HUES48 (cell line): Measurements from ENCODE around the gene ZNF358.

ENCODE experiments used
- H3K27ac ChIP-seq: one replicate; pipeline ENCODE4 v1.7.0; 2013; ENCODE audit warnings: low read depth, low read length, inconsistent platforms
- H3K27me3 ChIP-seq: 2 replicates; pipeline ENCODE4 v1.6.1; 2013; ENCODE audit warnings: mild to moderate bottlenecking, low read length; ENCODE audit not compliant: control insufficient read depth, insufficient read depth
- H3K36me3 ChIP-seq: 2 replicates; pipeline ENCODE4 v1.6.1; 2013; ENCODE audit warnings: low read length; ENCODE audit not compliant: control insufficient read depth, insufficient read depth
- H3K4me1 ChIP-seq: 2 replicates; pipeline ENCODE4 v1.6.1; 2013; ENCODE audit warnings: mild to moderate bottlenecking, low read length; ENCODE audit not compliant: control insufficient read depth, insufficient read depth
- H3K4me3 ChIP-seq: 2 replicates; pipeline ENCODE4 v1.5.1; 2013; ENCODE audit warnings: mild to moderate bottlenecking, low read depth, low read length
- H3K9ac ChIP-seq: 2 replicates; pipeline ENCODE4 v1.6.1; 2013; ENCODE audit warnings: mild to moderate bottlenecking, low read depth, low read length, moderate library complexity
- H3K9me3 ChIP-seq: 2 replicates; pipeline ENCODE4 v1.6.1; 2013; ENCODE audit warnings: low read length; ENCODE audit not compliant: control insufficient read depth, insufficient read depth

Gene ZNF358

DNA sequence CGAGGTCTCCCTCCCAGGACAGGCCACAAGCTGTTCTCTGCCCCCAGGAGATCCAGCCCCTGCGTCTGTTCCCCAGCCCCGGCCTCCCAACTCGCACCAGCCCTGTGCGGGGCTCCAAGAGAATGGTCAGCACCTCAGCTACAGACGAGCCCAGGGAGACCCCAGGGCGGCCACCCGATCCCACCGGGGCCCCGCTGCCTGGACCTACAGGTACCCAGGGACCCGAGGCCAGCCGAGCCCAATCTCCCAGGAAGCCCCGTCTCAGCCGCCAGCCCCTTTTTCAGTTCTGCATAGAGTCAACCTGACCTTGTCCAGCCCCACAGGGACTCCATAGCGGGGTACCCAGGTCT is 25.5 kb downstream of the ZNF358 start:
- Histone ChIP-seq H3K27ac (no peak overlapping the region), H3K4me1 (no peaks in the 10 kb centered on the region), H3K36me3 (peaks cover 52% of the 10 kb centered on the region), H3K9ac (no peak overlapping the region), H3K9me3 (no peaks in the 10 kb centered on the region), H3K4me3 (no peak overlapping the region), H3K27me3 (no peaks in the 10 kb centered on the region)

- no peaks in the 10 kb centered on the region for H3K4me1 ChIP-seq
- H3K27me3 ChIP-seq = no peaks in the 10 kb centered on the region
- no peak overlapping the region for H3K9ac ChIP-seq
- H3K27ac ChIP-seq = no peak overlapping the region
- H3K4me3 ChIP-seq = no peak overlapping the region
- H3K36me3 ChIP-seq = peaks cover 50% of the 10 kb centered on the region
- H3K9me3 ChIP-seq = no peaks in the 10 kb centered on the region
Observed at GRCh38 chr19:7541828-7542443, 26.0 kb downstream of the ZNF358 start.

DNA sequence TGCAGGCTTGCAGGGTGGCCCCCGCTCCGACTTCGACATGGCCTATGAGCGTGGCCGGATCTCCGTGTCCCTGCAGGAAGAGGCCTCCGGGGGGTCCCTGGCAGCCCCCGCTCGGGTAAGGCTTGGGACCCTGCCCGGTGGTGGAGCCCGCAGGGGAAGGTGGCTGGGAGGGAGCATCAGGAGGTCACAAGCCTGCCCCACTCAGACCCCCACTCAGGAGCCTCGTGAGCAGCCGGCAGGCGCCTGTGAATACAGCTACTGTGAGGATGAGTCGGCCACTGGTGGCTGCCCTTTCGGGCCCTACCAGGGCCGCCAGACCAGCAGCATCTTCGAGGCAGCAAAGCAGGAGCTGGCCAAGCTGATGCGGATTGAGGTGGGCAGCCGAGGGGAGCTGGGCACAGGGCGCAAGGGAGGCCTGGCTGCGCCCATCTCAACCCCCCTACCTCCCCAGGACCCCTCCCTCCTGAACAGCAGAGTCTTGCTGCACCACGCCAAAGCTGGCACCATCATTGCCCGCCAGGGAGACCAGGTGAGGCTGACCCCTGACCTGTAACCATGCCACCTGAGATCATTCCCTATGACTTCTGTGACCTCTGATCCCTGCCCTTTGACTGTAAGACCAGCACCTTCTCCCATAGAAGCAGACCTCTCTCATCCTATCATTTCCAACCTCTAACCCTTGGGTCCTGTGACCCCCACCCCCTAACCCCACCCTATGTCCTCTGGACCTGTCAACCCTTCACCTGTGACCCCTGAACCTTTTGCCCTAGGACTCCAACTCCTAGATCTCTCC is 26.8 kb downstream of the ZNF358 start:
- Histone ChIP-seq H3K9ac (no peak overlapping the region), H3K4me1 (no peaks in the 10 kb centered on the region), H3K4me3 (no peak overlapping the region), H3K9me3 (no peaks in the 10 kb centered on the region), H3K27me3 (no peaks in the 10 kb centered on the region), H3K27ac (no peak overlapping the region), H3K36me3 (peaks cover 44% of the 10 kb centered on the region)

- no peak overlapping the region for H3K4me3 ChIP-seq
- H3K4me1 ChIP-seq = no peaks in the 10 kb centered on the region
- H3K36me3 ChIP-seq = peaks cover 32% of the 10 kb centered on the region
- no peaks in the 10 kb centered on the region for H3K27me3 ChIP-seq
- no peaks in the 10 kb centered on the region for H3K9me3 ChIP-seq
- no peak overlapping the region for H3K27ac ChIP-seq
- H3K9ac ChIP-seq = no peak overlapping the region
Observed at GRCh38 chr19:7544626-7545025, 28.7 kb downstream of the ZNF358 start.

GRCh38 chr19:7545300-7545699 is 29.4 kb downstream of the ZNF358 start:
- Histone ChIP-seq H3K27me3 (no peaks in the 10 kb centered on the region), H3K36me3 (peaks cover 28% of the 10 kb centered on the region), H3K9ac (no peak overlapping the region), H3K27ac (no peak overlapping the region), H3K4me3 (no peak overlapping the region), H3K4me1 (0 out of 2 replicates have a peak, but pooled peaks cover under 1% of the 10 kb centered on the region), H3K9me3 (no peaks in the 10 kb centered on the region)

DNA sequence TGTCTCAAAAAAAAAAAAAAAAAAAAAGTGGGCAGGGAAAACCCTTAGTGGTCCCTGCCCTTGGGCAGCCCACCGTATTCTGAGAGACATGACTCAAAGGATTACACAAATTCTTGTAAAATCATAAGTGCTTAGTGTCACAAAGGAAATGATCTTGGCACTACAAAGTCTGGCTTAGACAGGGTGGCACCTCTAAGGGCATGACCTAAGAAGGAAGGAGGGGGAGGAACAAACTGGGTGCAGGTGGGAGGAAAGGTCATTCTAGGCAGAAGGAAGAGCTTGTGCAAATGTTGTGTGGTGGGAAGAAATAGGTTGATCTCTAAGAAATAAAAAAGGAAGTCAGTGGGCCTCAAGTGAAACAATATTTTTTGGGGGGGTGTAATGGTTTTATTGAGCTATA is 30.0 kb downstream of the ZNF358 start:
- Histone ChIP-seq H3K9ac (no peak overlapping the region), H3K4me1 (0 out of 2 replicates have a peak, but pooled peaks cover 6% of the 10 kb centered on the region), H3K9me3 (no peaks in the 10 kb centered on the region)

DNA sequence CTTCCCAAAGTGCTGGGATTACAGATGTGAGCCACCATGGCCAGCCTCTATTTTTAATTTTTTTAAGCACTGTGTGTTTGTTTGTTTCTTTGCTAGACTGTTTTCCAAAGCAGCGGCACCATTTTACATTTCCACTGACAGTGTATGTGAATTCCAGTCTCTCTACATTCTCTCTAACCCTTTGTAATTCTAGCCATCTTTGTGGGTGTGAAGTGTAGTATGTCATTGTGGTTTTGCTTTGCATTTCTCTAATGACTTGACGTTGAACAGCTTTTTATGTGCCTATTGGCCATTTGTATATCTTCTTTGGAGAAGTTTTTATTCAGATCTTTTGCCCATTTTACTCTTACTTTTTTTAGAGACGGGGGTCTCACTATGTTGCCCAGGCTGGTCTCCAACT is 31.3 kb downstream of the ZNF358 start:
- Histone ChIP-seq H3K36me3 (peaks cover 18% of the 10 kb centered on the region), H3K27me3 (no peaks in the 10 kb centered on the region), H3K27ac (no peak overlapping the region), H3K9ac (no peak overlapping the region), H3K4me3 (no peak overlapping the region), H3K4me1 (0 out of 2 replicates have a peak, but pooled peaks cover 6% of the 10 kb centered on the region), H3K9me3 (no peaks in the 10 kb centered on the region)

More for the DNA sequence above, 30.0 kb downstream of the ZNF358 start:
- no peaks in the 10 kb centered on the region for H3K27me3 ChIP-seq
- no peak overlapping the region for H3K27ac ChIP-seq
- peaks cover 26% of the 10 kb centered on the region for H3K36me3 ChIP-seq
- H3K4me3 ChIP-seq = no peak overlapping the region

GRCh38 chr19:7549429-7550148 is 33.7 kb downstream of the ZNF358 start:
- H3K27ac ChIP-seq = no peak overlapping the region
- no peak overlapping the region for H3K4me3 ChIP-seq
- no peaks in the 10 kb centered on the region for H3K9me3 ChIP-seq
- no peak overlapping the region for H3K9ac ChIP-seq
- no peaks in the 10 kb centered on the region for H3K27me3 ChIP-seq
- H3K4me1 ChIP-seq = 0 out of 2 replicates have a peak, but pooled peaks cover 6% of the 10 kb centered on the region
- peaks cover 14% of the 10 kb centered on the region for H3K36me3 ChIP-seq

DNA sequence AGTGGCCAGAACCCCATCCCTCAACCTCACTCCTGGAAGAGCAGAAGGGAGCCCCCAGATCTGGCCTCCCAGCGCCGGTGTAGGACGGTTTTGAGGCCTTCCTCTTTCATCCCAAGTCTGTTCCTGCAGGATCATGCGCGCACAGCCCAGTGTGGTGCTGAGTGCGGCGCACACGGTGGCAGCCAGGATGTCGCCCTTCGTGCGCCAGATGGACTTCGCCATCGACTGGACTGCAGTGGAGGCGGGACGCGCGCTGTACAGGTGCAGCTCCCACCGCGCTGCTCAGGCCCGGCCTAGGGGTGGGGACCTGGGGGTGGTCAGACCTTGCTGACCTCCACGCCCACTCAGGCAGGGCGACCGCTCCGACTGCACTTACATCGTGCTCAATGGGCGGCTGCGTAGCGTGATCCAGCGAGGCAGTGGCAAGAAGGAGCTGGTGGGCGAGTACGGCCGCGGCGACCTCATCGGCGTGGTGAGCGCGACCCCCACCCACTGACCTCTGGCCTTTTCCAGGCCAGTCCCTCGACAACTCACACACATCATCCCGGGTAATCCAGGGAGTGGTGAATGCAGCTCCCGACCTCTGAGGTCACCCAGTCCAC is 34.4 kb downstream of the ZNF358 start:
- no peak overlapping the region for H3K27ac ChIP-seq
- H3K36me3 ChIP-seq = peaks cover 14% of the 10 kb centered on the region
- H3K9ac ChIP-seq = no peak overlapping the region
- no peaks in the 10 kb centered on the region for H3K27me3 ChIP-seq
- peak overlapping the region; percentile 52; the same call in 1 of the 2 replicates for H3K4me3 ChIP-seq
- no peaks in the 10 kb centered on the region for H3K9me3 ChIP-seq
- 0 out of 2 replicates have a peak, but pooled peaks cover 6% of the 10 kb centered on the region for H3K4me1 ChIP-seq

DNA sequence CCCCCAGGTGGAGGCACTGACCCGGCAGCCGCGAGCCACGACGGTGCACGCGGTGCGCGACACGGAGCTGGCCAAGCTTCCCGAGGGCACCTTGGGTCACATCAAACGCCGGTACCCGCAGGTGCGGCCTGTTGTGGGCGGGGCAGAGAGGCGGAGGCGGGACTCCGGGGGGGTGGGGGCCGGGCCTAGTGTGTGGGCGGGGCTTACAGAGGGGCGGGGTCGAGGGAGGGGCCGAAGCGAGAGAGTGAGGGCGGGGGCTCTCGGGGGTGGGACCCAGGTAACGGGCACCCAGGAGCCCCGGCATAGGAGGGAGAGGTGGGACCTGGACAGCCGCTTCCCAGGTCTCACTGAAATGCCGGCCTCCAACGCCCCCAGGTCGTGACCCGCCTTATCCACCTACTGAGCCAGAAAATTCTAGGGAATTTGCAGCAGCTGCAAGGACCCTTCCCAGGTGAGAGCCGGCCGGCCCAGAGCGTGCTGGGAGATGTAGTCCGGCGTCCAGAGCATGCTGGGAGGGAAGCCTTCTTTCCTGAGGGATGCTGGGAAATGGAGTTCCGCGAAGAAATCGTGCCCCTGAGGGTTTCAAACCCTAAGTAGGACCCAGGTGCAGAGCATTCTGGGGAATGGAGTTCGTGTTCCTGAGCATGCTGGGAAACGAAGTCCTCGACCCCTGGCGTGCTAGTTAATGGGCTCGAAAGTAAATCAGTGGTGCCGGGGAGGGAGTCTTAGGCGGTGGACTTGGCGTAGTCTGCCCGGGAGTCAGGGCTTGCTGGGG is 35.3 kb downstream of the ZNF358 start:
- H3K4me3 ChIP-seq = peak overlapping the region; percentile 61
- H3K9me3 ChIP-seq = no peaks in the 10 kb centered on the region
- H3K27me3 ChIP-seq = no peaks in the 10 kb centered on the region
- H3K27ac ChIP-seq = no peak overlapping the region
- H3K9ac ChIP-seq = no peak overlapping the region
- peaks cover 13% of the 10 kb centered on the region for H3K36me3 ChIP-seq
- H3K4me1 ChIP-seq = peaks cover 6% of the 10 kb centered on the region; the same call in 1 of the 2 replicates
